Hematopoietic multipotent progenitor cell treated with erythropoietin and hydrocortisone succinate and interleukin-3 and kit ligand, for 17 days (in vitro differentiated cells): ENCODE results near the gene LRRFIP2.
"Not testable (repeated sequence)": the region's sequence is repeated elsewhere in the genome, so short reads cannot be mapped to it uniquely, and the experiment has no call there.

Experiments
- DNase-seq: peaks from one replicate; pipeline ENCODE4 v3.0.0-alpha.2; 2015; ENCODE audit warnings: low spot score

Gene LRRFIP2

DNA sequence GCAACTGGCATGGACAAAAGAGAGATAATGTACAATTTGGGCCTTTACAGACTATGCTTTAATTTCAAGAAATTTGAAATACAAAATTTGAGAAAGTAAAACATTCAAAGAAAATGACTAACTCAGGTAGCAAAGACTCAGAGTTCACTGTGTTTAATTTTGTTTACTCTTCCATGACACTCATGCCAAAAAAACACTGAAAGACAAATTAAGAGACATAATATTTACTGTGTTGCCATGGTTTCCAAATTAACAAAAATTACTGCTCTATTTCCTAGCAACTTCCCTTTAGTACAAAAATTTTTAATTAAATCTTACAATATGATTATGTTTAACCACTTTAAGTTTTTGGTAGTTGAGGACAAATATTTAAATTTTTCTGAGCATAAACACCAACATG is 29.6 kb downstream of the LRRFIP2 start:
- no peak for DNase-seq

DNA sequence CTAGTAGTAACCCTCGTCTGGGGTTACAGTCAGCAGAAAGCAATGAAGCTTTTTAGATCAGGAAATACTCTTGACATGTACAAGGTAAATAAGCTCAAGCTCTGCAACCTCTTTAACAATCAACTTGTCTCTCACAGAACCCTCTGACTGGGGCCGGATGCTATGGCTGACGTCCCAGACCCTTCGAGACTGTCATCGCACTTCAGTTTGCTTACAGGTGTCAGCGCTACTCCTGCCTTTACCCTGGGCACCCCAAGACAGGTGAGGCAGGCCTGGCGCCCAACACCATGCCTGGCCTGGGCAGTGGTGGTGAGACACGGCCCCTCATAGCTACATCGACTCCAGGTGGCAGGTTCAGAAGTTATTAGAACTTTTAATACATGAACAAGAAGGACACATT is 30.6 kb downstream of the LRRFIP2 start:
- no peak for DNase-seq

DNA sequence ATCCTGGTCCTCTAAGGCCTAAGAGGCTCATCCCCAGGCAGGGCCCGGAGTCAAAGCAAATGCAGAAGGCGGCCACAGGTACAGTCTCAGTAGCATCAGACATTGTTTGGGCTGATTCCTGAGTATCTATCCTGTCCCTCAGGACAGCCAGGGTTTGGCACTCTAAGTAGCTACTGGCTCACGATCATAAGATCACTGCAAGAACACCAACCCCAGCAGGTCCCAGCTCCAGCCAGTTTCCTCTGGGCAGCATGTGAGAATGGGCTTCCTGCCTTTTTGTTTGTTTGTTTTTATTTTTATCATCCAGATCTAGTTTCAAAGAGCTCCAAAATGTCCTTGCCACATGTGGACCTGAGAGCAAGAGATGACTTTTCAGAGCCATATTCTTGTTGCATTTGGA is 32.7 kb downstream of the LRRFIP2 start:
- DNase-seq = no peak

DNA sequence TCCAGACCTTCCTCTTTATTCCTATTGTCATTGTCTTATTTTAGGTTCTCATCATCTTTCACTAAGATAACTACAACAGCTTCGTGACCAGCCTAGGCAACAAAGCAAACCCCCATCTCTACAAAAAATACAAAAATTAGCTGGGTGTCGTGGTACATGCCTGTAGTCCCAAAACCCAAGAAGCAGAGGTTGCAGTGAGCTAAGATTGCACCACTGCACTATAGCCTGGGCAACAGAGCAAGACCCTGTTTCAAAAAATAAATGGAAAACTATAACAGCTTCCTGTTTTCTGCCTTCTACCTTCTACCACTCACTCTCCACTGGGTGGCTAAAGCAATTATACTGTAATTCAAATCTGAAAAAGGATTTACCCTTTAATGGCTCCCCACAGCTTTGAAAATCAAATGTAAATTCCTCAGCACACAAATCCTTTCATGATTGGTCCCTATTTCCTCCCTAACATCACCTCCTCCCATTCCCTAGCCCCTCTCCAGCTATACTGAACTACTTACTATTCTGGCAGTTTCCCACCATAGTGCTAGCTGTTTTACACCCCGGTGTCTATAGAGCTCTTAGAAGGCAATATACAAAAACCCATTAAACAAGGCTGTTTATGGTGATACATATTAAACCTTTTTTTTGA is 33.4 kb downstream of the LRRFIP2 start:
- DNase-seq = no peak

DNA sequence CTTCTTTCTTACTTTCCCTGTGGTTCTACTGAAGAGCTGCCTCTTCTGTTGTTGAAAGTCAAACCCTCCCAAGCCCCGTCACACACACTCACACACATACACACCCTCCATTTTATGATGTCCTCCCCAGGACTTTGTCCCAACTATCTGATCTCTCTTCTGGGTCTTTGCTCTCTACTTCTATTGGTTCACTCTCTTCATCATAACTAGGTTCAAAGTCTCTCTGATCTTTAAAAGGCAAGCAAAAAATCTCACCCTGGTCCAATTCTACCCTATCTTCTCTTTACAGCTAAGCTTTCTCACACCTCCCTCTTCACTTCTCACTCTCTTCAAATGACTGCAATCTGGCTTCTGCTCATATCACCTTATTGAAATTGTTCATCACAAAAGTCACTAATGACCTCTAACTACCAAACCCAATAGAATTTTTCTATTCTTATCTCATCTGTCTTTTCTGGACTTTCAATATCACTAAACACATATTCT is 34.8 kb downstream of the LRRFIP2 start:
- no peak for DNase-seq

DNA sequence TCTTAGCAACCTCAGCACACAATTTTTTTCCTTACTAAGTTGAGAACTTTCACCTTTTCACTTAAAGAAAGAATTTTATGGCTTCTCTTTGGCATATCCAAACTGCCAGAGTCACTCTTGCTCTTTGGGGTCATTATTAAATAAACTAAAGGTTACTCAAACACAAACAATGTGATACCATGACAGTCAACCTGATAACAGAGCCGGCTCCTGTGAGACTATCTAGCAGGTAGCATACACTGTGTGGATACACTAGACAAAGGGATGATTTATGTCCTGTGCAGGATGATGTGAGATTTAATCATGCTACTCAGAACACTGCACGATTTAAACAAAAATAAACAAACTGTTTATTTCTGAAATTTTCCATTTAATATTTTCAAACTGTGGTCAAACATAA is 35.6 kb downstream of the LRRFIP2 start:
- DNase-seq = no peak

DNA sequence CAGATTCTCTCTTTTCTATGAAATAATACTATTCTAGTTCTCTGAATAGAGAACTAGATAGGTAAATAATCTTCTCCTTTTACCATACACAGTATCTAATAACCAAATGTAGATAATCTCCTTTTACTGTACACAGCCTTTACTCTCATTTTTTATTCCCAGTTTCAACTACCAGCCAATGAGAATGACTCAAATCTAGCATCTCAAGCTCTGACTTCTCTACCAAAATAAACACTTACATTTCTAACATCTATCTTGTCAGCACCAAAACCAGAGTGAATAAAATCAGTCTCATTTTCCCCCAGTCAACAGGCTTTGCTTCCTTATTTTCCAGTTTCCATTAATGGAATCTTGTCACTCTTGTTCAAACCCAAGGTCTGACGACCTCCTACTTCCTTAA is 36.9 kb downstream of the LRRFIP2 start:
- DNase-seq = no peak

DNA sequence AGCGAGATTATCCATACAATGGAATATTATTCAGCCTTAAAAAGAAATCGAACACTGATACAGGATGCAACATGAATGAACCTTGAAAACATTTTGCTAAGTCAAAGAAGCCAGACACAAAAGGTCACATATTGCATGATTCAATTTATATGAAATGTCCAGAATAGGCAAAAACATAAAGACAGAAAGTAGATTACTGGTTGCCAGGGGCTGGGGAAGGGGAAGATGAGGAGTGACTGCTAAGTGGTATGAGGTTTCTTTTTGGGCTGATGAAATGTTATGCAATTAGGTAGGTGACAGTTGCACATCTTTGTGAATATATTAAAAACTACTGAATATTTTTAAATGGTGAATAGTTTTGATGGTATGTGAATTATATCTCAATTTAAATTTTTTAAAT is 38.3 kb downstream of the LRRFIP2 start:
- no peak for DNase-seq

DNA sequence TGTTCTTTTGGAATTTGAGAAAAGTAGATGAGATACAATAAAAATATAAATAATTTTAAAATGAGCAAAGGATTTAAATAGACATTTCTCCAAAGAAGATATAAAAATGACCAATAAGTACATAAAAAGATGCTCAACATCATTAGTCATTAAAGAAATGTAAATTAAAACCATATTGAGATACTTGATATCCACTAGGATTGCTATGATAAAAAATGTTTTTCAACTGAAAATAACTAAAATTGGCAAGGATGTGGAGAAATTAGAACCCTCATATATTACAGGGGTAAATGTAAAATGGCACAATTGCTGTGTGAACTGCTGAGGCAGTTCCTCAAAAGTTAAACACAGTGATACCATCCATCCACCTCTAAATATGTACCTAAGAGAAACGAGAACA is 38.8 kb downstream of the LRRFIP2 start:
- no peak for DNase-seq

DNA sequence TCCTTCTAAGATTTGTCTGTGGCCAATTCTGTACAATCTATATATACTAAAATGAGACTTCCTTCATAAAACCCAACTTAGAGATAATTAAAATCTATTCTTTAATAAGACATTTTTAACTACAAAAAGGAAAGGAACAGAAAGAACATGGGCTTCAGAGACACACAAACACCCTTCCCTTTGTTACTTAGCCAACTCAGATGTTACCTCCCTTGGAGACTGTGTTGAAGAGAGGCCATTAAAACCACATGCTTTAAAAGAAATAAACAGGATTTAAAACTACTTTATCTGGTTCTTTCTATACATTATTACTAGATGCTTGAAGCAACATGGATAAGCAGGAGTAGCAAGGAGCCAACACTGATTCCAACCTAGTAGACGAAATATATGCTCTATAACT is 42.0 kb downstream of the LRRFIP2 start:
- DNase-seq = no peak

DNA sequence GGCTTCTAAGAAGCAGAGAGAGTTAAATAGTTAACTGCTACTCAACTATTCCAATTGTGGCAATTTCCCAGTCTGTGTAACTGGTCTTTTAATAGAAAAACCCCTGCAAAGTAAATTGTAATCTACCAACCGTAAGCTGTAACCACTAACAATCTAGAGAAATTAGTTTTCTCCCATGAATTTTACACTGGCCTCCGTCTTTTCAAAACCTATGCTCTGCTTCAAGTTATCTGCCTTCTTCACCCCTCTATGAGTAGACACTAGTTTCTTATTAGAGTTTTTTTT is 42.6 kb downstream of the LRRFIP2 start:
- DNase-seq = no peak

DNA sequence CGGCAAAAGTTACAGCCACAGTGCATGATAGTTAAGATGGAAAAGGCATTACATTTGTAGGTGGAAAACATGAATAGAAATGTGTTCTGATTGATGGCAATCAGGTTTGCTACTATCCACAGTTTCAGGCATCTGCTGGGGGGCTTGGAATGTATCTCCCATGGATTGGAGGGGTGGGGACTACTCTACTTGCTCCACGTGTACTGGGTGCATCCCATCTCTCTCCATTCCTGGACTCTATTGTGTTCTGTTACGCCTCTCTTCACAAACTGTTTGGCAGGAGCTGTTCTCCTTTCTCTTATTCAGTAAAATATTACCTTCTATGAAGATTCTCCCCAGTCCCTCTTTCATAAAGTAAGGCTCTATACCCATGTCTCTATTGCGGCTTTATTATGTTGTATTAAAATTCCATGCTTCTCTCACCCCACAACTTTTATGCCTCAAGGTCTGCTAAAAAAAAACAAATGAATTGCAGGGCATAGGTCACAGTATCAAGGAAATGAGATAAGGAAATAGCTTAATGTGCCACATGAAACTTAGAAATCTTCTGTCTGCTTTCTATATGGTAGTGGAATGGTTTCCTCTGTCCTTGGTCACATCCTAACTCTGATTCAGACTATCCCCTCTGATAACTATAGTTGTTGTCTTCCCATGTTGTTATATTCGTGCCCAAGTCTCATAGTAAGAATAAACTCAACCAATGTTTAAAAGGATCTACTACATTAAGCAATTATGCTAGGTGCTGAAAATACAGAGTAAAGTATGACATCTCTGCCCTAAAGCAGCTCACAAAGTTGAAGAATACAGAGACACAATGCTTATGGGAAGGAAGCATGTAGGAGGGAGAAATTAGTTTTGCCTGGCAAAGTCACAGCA is 43.2 kb downstream of the LRRFIP2 start:
- no peak for DNase-seq

DNA sequence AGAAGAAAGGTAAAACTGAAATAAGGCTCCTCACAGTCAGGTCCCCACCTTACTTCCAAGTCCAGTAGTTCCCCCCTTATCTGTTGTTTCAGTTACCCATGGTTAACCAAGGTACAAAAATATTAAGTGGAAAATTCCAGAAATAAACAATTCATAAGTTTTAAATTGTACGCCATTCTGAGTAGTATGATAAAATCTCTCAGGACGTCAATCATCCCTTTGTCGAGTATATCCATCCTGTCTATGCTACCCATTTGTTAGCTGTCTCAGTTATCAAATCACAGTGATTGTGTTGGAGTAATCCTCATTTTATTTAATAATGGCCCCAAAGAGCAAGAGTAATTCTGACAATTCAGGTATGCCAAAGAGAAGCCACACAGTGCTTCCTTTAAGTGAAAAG is 43.9 kb downstream of the LRRFIP2 start:
- no peak for DNase-seq

DNA sequence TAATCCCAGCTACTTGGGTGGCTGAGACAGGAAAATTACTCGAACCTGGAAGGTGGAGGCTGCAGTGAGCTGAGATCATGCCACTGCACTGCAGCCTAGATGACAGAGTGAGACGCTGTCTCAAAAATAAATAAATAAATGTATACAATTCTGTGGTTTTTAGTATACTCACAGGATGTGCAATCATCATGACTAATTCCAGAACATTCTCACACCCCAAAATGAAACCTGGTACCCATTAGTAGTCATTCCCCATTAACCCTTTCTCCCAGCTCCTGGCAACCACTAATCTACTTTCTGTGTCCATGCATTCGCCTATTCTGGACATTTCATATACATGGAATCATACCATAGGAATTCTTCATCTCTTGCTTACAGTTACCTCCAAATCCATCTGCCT is 44.5 kb downstream of the LRRFIP2 start:
- DNase-seq = no peak

DNA sequence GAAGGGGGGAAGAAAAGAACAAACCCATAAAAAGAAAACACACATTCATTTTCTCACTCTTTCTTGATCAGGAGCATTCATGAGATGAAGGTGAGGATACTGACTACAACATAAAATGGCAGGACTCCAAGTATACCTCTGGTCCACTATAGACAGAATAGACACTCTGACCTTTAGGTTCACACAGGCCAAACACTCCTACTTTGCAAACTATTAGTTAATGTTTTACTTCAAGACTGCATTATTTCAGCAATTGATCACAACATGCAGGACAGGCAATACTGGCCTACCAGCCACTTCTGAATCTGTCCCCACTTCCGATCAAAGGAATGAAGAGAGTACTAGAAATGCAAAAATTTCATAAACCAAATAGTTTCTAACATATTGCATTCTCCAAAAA is 47.0 kb downstream of the LRRFIP2 start:
- no peak for DNase-seq

DNA sequence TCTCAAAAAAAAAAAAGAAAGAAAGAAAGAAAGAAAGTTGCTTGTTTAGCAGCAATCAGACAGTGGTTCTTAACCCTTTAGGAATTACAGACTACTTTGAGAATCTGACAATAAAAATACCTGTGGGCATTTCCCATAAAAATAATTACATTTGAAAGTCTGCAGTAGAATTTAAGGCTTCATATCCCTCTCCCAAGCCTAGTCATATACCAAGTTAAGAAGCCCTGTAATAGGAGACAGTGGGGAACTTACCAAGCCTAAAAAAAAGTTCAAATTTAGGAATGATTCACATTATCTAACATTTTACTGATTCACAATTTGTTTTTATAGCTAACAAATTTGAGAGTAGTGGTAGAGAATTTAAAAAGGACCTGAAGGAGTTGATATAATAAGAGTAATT is 47.5 kb downstream of the LRRFIP2 start:
- DNase-seq = no peak

DNA sequence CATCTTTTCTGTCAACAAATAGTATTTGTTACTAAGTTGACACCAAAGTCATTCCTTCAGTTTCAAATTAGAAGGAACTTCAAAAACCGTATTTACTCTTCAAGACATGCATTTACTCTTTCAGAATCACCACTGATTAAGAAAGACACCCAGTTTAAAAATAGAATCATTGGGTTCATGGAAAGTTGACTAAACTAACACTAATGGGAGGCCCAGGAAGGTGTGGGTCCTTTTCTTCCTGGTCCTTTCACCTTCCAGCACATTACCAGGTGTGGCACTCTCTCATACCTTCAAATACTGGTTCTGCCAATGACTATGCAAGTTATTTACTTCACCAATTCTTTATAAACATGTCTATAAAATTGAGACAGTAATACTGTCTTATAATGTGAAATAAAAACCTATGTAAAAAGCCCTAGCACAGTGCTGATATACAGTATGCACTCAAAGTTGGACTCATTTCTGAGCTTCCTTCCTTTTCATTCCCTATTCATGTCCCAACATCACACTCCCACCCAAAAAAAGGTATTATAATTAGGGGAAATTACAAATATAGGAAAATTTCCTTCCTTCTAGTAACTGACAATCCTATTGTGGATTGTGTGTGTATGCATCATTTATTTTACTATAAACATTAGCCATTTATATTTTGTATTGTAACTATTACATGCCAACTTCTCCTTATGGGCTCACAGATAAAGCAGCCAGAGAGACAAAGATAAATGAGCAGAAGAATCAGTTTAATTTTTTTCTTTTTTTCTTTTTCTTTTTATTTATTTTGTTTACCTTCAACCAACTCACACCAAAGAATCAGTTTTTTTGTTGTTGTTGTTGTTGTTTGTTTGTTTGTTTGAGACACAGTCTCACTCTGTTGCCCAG is 48.9 kb downstream of the LRRFIP2 start:
- peak; percentile 28 for DNase-seq

DNA sequence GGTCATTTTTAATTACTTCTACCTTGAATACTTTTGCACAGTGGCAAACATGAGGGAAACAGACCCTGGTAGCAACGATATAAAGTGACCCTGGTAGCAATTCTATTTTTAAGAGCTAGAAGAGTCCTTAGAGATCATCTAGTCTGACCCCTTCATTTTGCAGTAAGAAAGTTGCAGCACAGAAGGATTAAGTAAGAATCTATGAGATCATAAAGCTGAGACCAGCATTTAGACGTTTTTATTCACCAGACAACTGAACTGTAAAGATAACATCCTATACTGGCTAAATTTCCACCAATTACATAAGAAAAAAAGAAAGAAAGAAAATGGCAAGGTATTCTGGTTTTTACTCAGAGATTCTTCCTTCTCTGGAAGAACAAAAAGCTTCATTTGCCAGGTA is 49.9 kb downstream of the LRRFIP2 start:
- no peak for DNase-seq

DNA sequence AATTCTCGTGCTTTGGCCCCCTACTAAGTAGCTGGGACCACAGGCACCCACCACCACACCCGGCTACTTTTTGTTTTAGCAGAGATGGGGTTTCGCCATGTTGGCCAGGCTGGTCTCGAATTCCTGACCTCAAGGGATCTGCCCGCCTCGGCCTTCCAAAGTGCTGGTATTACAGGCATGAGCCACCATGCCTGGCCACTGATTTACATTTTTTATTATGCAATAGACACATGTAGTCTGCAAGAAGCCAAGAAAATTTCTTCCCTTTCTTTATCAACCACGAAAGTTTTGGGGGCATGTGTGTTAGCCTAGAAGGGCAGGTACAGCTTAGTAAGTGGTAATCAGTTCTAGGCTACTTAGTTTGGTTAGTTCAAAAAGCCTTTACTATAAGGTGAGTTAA is 51.1 kb downstream of the LRRFIP2 start:
- DNase-seq = no peak

DNA sequence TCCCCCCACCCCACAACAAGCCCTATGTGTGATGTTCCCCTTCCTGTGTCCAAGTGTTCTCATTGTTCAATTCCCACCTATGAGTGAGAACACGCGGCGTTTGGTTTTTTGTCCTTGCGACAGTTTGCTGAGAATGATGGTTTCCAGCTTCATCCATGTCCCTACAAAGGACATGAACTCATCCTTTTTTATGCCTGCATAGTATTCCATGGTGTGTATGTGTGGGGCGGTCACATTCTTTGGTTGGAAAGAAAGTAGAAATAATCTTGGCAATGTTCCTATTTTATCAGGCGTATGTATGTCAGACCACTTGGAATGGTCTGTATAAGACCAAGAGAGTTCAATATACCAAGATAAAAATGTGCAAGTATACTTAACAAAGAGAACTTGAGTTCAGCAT is 52.3 kb downstream of the LRRFIP2 start:
- not testable (repeated sequence) for DNase-seq

DNA sequence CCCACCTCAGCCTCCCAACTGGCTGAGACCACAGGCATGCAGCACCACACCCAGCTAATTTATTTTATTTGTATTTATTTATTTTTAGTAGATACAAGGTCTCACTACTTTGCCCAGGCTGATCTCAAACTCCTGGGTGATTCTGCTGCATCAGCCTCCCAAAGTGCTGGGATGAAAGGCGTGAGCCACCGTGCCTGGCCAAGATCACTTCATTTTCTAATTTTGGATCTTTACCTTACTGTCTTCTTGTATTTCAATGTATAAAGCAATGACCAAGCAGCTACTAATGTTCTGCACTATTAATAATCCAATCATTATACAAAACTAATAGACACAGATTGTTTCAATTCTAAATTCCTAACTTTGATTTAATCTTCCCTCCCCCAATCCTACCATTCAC is 56.2 kb downstream of the LRRFIP2 start:
- no peak for DNase-seq

DNA sequence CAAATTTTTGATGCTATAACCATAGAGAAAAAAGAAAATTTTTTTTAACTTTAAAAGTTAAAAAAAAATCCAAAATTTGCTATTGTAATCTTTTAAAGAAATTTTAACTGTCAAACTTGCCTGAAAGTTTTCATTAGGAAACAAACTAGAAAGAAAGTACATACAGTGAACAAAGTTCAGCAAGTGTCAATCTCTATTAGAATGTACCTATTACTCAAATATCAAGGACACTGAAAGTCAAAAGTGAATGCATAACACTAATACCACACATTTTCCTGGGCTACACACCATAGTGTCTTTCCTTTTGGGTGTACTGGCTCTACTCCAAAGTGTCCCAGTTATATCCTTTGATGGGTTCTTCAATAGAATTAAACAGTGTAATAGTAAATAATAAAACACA is 56.8 kb downstream of the LRRFIP2 start:
- no peak for DNase-seq

DNA sequence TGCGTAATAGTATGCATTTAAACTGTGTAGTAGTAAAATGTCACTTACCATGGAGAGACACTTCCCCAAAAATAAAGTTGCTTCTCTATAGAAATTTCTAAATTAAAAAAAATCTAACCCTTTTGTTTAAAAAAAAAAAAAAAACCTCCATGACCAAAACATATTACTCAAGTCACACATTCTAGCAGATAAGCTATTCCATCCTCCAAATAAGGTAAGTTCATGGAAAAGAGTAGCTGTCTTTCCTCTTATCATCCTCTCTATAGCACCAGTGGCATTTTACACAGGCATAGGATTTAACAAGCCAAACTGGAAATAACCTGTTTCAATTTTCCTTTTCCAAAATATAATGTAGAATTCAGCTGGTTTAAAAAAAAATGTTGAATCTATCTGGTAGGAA is 57.4 kb downstream of the LRRFIP2 start:
- no peak for DNase-seq
